ENCODE results near the gene SMTN. TPM values are rescaled to one million over a fixed set of nuclear protein-coding genes. Genes with fewer than 3 reads are reported as not detected.

Gene SMTN
- polyA plus RNA-seq, 1 experiment: 45.7 TPM

GRCh38 chr22:31148953-31149627, 68.0 kb downstream of the SMTN start:
- no peaks in the 10 kb centered on the region for H3K36me3 ChIP-seq (ENCODE audit: control insufficient read depth, insufficient read depth, low read length)
- DNase-seq (ENCODE audit: low read depth): no peak
- no peaks in the 10 kb centered on the region; the same call in 1 of the 2 replicates for H3K27me3 ChIP-seq (ENCODE audit: control insufficient read depth, insufficient read depth, low read length)
- CTCF ChIA-PET: interaction anchor here (0.7 to 5.3 kb wide), 30 partner anchors 9 to 386 kb away, joined by 3 to 59 read pairs (median 5); partner anchors contain the start of genes PLA2G3, RNF185, SELENOM and SMTN
- peak; percentile 99 for TF ChIP-seq CTCF (IDR thresholded peaks at IDR 0.05; ENCODE audit: insufficient read depth, low read depth, low read length)
- POLR2A ChIA-PET: no interaction called here
- H3K4me3 ChIP-seq (ENCODE audit: low read depth, low read length): no peak overlapping the region

- H3K4me3 ChIP-seq (ENCODE audit: low read depth, low read length): no peak overlapping the region
- TF ChIP-seq CTCF (IDR thresholded peaks at IDR 0.05; ENCODE audit: insufficient read depth, low read depth, low read length): peak; percentile 41
- H3K27me3 ChIP-seq (ENCODE audit: control insufficient read depth, insufficient read depth, low read length): no peaks in the 10 kb centered on the region; the same call in 1 of the 2 replicates
- no peak for DNase-seq (ENCODE audit: low read depth)
- H3K36me3 ChIP-seq (ENCODE audit: control insufficient read depth, insufficient read depth, low read length): no peaks in the 10 kb centered on the region
- ChIA-PET POLR2A (no interaction called here), CTCF (interaction anchor here (0.6 to 5.3 kb wide), 11 partner anchors 10 to 210 kb away, joined by 3 to 59 read pairs (median 6); partner anchors contain the start of genes RNF185, SELENOM and SMTN)
These were observed 69.5 kb downstream of the SMTN start for GRCh38 chr22:31150615-31151014.

GRCh38 chr22:31151872-31152271, 70.8 kb downstream of the SMTN start:
- no peak overlapping the region for H3K4me3 ChIP-seq (ENCODE audit: low read depth, low read length)
- H3K36me3 ChIP-seq (ENCODE audit: control insufficient read depth, insufficient read depth, low read length): no peaks in the 10 kb centered on the region
- H3K27me3 ChIP-seq (ENCODE audit: control insufficient read depth, insufficient read depth, low read length): no peaks in the 10 kb centered on the region; the same call in 1 of the 2 replicates
- no peak for TF ChIP-seq CTCF (IDR thresholded peaks at IDR 0.05; ENCODE audit: insufficient read depth, low read depth, low read length)
- ChIA-PET CTCF (interaction anchor here (0.5 to 4.3 kb wide), 4 partner anchors 9 to 130 kb away, joined by 3 to 29 read pairs (median 4); partner anchors contain the start of gene RNF185), POLR2A (no interaction called here)
- DNase-seq (ENCODE audit: low read depth): no peak

- DNase-seq (ENCODE audit: low read depth): no peak
- no peak overlapping the region for H3K4me3 ChIP-seq (ENCODE audit: low read depth, low read length)
- H3K27me3 ChIP-seq (ENCODE audit: control insufficient read depth, insufficient read depth, low read length): no peaks in the 10 kb centered on the region; the same call in 1 of the 2 replicates
- ChIA-PET POLR2A (no interaction called here), CTCF (interaction anchor here (1.2 to 1.8 kb wide), 4 partner anchors 9 to 231 kb away, joined by 3 to 4 read pairs (median 4); partner anchors contain the start of gene SELENOM)
- no peaks in the 10 kb centered on the region for H3K36me3 ChIP-seq (ENCODE audit: control insufficient read depth, insufficient read depth, low read length)
- no peak for TF ChIP-seq CTCF (IDR thresholded peaks at IDR 0.05; ENCODE audit: insufficient read depth, low read depth, low read length)
These were observed 72.2 kb downstream of the SMTN start for GRCh38 chr22:31153357-31153756.

Other genes starting within 250 kb of the SMTN start
- 9.0 and 9.6 TPM in 2 replicates for gene MORC2, start 112.5 kb upstream of the SMTN start, polyA plus RNA-seq (2011; rRNA removed)
- gene TUG1, start 112.1 kb upstream of the SMTN start, polyA plus RNA-seq (2011; rRNA removed): 63.7 and 105 TPM in 2 replicates
- 215 and 292 TPM in 2 replicates for gene SELENOM, start 26.2 kb downstream of the SMTN start, polyA plus RNA-seq (2011; rRNA removed)
- gene INPP5J, start 41.6 kb downstream of the SMTN start, polyA plus RNA-seq (2011; rRNA removed): 1.1 and 1.5 TPM in 2 replicates
- gene PLA2G3, start 59.2 kb downstream of the SMTN start, polyA plus RNA-seq (2011; rRNA removed): 0.04 TPM in 1 of 2 replicates, not detected in the other
- 50.7 and 58.5 TPM in 2 replicates for gene RNF185, start 78.9 kb downstream of the SMTN start, polyA plus RNA-seq (2011; rRNA removed)
- 5.2 and 5.5 TPM in 2 replicates for gene LIMK2, start 131.0 kb downstream of the SMTN start, polyA plus RNA-seq (2011; rRNA removed)
- 8.2 and 11.8 TPM in 2 replicates for gene PIK3IP1, start 211.2 kb downstream of the SMTN start, polyA plus RNA-seq (2011; rRNA removed)

Measured in BJ (cell line).